Esophagus (tissue), 2 donors: Measurements from ENCODE around the gene CCDC12. TPM values are rescaled to one million over a fixed set of nuclear protein-coding genes. Genes with fewer than 3 reads are reported as not detected.
A peak's percentile ranks its signal among the peaks of the same experiment; 100 is the strongest.

Experiments
- H3K27ac ChIP-seq, 2 donors: one replicate each; pipeline ENCODE4 v1.5.1; 2013; ENCODE audit warnings: low read depth in 2 of 2, mild to moderate bottlenecking in 2 of 2, inconsistent platforms in 1 of 2, low read length in 1 of 2, moderate library complexity in 1 of 2
- H3K27me3 ChIP-seq, 2 donors: one replicate each; pipeline ENCODE4 v1.6.1; 2013; ENCODE audit warnings: low read length in 2 of 2, control low read depth in 1 of 2, mild to moderate bottlenecking in 1 of 2; ENCODE audit not compliant: insufficient read depth in 2 of 2, control insufficient read depth in 1 of 2
- H3K36me3 ChIP-seq, 2 donors: one replicate each; pipeline ENCODE4 v1.6.1; 2013; ENCODE audit warnings: low read length in 1 of 2; ENCODE audit not compliant: control insufficient read depth in 2 of 2, insufficient read depth in 2 of 2
- H3K4me1 ChIP-seq, 2 donors: one replicate each; pipeline ENCODE4 v1.6.1; 2013; ENCODE audit warnings: low read length in 1 of 2; ENCODE audit not compliant: control insufficient read depth in 2 of 2, insufficient read depth in 2 of 2
- H3K4me3 ChIP-seq, 2 donors: one replicate each; pipeline ENCODE4 v1.5.1; 2013; ENCODE audit warnings: low read length in 2 of 2, mild to moderate bottlenecking in 2 of 2, low read depth in 1 of 2, moderate library complexity in 1 of 2
- H3K9me3 ChIP-seq, 2 donors: one replicate each; pipeline ENCODE4 v1.6.1; 2013; ENCODE audit warnings: mild to moderate bottlenecking in 2 of 2, low read depth in 1 of 2, low read length in 1 of 2, moderate library complexity in 1 of 2; ENCODE audit not compliant: control insufficient read depth in 2 of 2, insufficient read depth in 1 of 2
- WGBS, 2 donors: extraction: QIAGEN DNeasy Blood & Tissue Kit; methylation state at CpG; one replicate each; pipeline ENCODE4 v1.1.7; 2013; 5-methylcytosine and 5-hydroxymethylcytosine counted together
- polyA plus RNA-seq, 2 donors: library from polyadenylated mRNA; stranded (reverse); fragments of 200-250 nt; gene quantifications; one replicate each; pipeline ENCODE4 v1.2.3, GENCODE V29; 2013
- donor health status: healthy with polysubstance abuse.
- donor health status: Bipolar disorder and iron deficiency.

CCDC12 gene
- polyA plus RNA-seq, 2 donors, result 82.5 to 90.1 TPM

- Histone ChIP-seq H3K9me3 (no peaks in the 10 kb centered on the region), H3K27ac (peak overlapping the region; percentile 91 to 98), H3K36me3 (peaks cover 0 to 10% of the 10 kb centered on the region in 2 donors), H3K4me3 (peak overlapping the region; percentile 44 to 45), H3K27me3 (no peaks in the 10 kb centered on the region), H3K4me1 (peaks cover 14 to 50% of the 10 kb centered on the region in 2 donors)
- WGBS, 2 donors, result 29 to 37% methylated on average over 5 of the region's 5 CpGs
Observed at GRCh38 chr3:46981932-46982471, 5.5 kb upstream of the CCDC12 start.

GRCh38 chr3:46979958-46980497 lies 3.5 kb upstream of the CCDC12 start:
- peaks cover 3 to 32% of the 10 kb centered on the region in 2 donors for H3K4me1 ChIP-seq
- H3K9me3 ChIP-seq, result no peaks in the 10 kb centered on the region
- peak overlapping the region; percentile 66 to 75 for H3K4me3 ChIP-seq
- 0 to 2% methylated on average over 32 to 40 of the region's 40 CpGs for WGBS, 2 donors
- H3K27ac ChIP-seq, result peak overlapping the region; percentile 96 to 98
- peaks cover 0 to 5% of the 10 kb centered on the region in 2 donors for H3K36me3 ChIP-seq
- H3K27me3 ChIP-seq, result no peaks in the 10 kb centered on the region

GRCh38 chr3:46978985-46979944 lies 2.7 kb upstream of the CCDC12 start, which contains the start of gene NBEAL2:
Gene NBEAL2, plus strand, starts transcription at chr3:46979666. Its CDS starts 196 bp downstream, at chr3:46979862.
- Histone ChIP-seq H3K27me3 (no peaks in the 10 kb centered on the region), H3K27ac (peak within 1 kb of the TSS; percentile 96 to 98), H3K36me3 (peaks cover 0 to 1% of the 10 kb centered on the region in 2 donors), H3K4me1 (peaks cover 3 to 26% of the 10 kb centered on the region in 2 donors), H3K9me3 (no peaks in the 10 kb centered on the region), H3K4me3 (peak within 1 kb of the TSS; percentile 66 to 75)
- 0 to 1% methylated on average over 48 to 73 of the region's 73 CpGs for WGBS, 2 donors

GRCh38 chr3:46978381-46978780 lies 1.8 kb upstream of the CCDC12 start:
- Histone ChIP-seq H3K4me1 (peaks cover 3 to 23% of the 10 kb centered on the region in 2 donors), H3K27ac (peak overlapping the region; percentile 75 to 98), H3K36me3 (no peaks in the 10 kb centered on the region), H3K4me3 (no peak overlapping the region), H3K27me3 (no peaks in the 10 kb centered on the region), H3K9me3 (no peaks in the 10 kb centered on the region)
- 82 to 85% methylated on average over 9 of the region's 9 CpGs for WGBS, 2 donors

GRCh38 chr3:46977811-46978195 lies 1.3 kb upstream of the CCDC12 start:
- Histone ChIP-seq H3K36me3 (no peaks in the 10 kb centered on the region), H3K4me3 (no peak overlapping the region), H3K9me3 (no peaks in the 10 kb centered on the region), H3K27me3 (no peaks in the 10 kb centered on the region), H3K4me1 (peaks cover 2 to 20% of the 10 kb centered on the region in 2 donors), H3K27ac (peak overlapping the region; percentile 75 to 98)
- 98% methylated on average over 5 of the region's 5 CpGs for WGBS, 2 donors

- Histone ChIP-seq H3K36me3 (peaks cover 0 to 6% of the 10 kb centered on the region in 2 donors), H3K4me1 (peaks cover 5 to 15% of the 10 kb centered on the region in 2 donors), H3K27me3 (no peaks in the 10 kb centered on the region), H3K9me3 (no peaks in the 10 kb centered on the region), H3K27ac (peak overlapping the region in 1 of 2 donors; percentile 73), H3K4me3 (peak overlapping the region in 1 of 2 donors; percentile 21)
- 74 to 76% methylated on average over 9 of the region's 9 CpGs for WGBS, 2 donors
Observed at GRCh38 chr3:46974421-46975171, 1.9 kb downstream of the CCDC12 start.

- WGBS, 2 donors, result 86 to 87% methylated on average over 2 of the region's 2 CpGs
- H3K27ac ChIP-seq, result no peak overlapping the region
Observed at GRCh38 chr3:46972396-46972795, 4.1 kb downstream of the CCDC12 start.

GRCh38 chr3:46971742-46972141 lies 4.8 kb downstream of the CCDC12 start:
- Histone ChIP-seq H3K27ac (no peak overlapping the region), H3K4me1 (peaks cover 14 to 25% of the 10 kb centered on the region in 2 donors), H3K36me3 (peaks cover 0 to 6% of the 10 kb centered on the region in 2 donors), H3K4me3 (no peak overlapping the region), H3K9me3 (no peaks in the 10 kb centered on the region), H3K27me3 (no peaks in the 10 kb centered on the region)
- 83 to 86% methylated on average over 1 of the region's 1 CpG for WGBS, 2 donors

More at GRCh38 chr3:46972396-46972795, 4.1 kb downstream of the CCDC12 start:
- H3K36me3 ChIP-seq, result peaks cover 0 to 6% of the 10 kb centered on the region in 2 donors
- H3K9me3 ChIP-seq, result no peaks in the 10 kb centered on the region
- peaks cover 9 to 19% of the 10 kb centered on the region in 2 donors for H3K4me1 ChIP-seq
- H3K27me3 ChIP-seq, result no peaks in the 10 kb centered on the region
- H3K4me3 ChIP-seq, result no peak overlapping the region

GRCh38 chr3:46971151-46971550 lies 5.4 kb downstream of the CCDC12 start:
- Histone ChIP-seq H3K27me3 (no peaks in the 10 kb centered on the region), H3K4me1 (peaks cover 16 to 29% of the 10 kb centered on the region in 2 donors), H3K27ac (peak overlapping the region in 1 of 2 donors; percentile 79)

More at GRCh38 chr3:46971151-46971550, 5.4 kb downstream of the CCDC12 start:
- Histone ChIP-seq H3K9me3 (no peaks in the 10 kb centered on the region), H3K36me3 (peaks cover 0 to 6% of the 10 kb centered on the region in 2 donors), H3K4me3 (no peak overlapping the region)
- 54 to 65% methylated on average over 6 of the region's 6 CpGs for WGBS, 2 donors
